Activated CD4-positive, alpha-beta T cell treated with anti-CD3 and anti-CD28 coated beads, Interleukin-2, amount 10 ng/mL, durations not matched to agents 7 days and 5 days (primary cell): ENCODE data around the gene RNASEH2B. TPM values are rescaled to one million over a fixed set of nuclear protein-coding genes. Genes with fewer than 3 reads are reported as not detected.

ENCODE experiments used
- CTCF ChIA-PET: fragments of 350-600 bp; sonication (Branson Sonifier 250); formaldehyde crosslinking; loops from one replicate; lab custom pipeline; 2021; ENCODE audit warnings: antibody characterized with exemption; lab: Charles Lee
- POLR2A ChIA-PET: fragments of 350-600 bp; sonication (Branson Sonifier 250); formaldehyde crosslinking; loops from one replicate; lab custom pipeline; 2021; ENCODE audit warnings: antibody characterized with exemption; lab: Charles Lee
- DNase-seq: peaks from one replicate; pipeline ENCODE4 v3.0.0-alpha.2; 2020
- H3K27ac Mint-ChIP-seq: one replicate; pipeline ENCODE4 v1.8.0; 2021; ENCODE audit warnings: mild to moderate bottlenecking, moderate library complexity, mixed read lengths
- H3K27me3 Mint-ChIP-seq: one replicate; pipeline ENCODE4 v1.8.0; 2021; ENCODE audit warnings: mixed read lengths
- H3K36me3 Mint-ChIP-seq: one replicate; pipeline ENCODE4 v1.8.0; 2021; ENCODE audit warnings: low read depth, mixed read lengths
- H3K4me1 Mint-ChIP-seq: one replicate; pipeline ENCODE4 v1.8.0; 2021; ENCODE audit warnings: mixed read lengths
- H3K4me3 Mint-ChIP-seq: one replicate; pipeline ENCODE4 v1.8.0; 2021; ENCODE audit warnings: mild to moderate bottlenecking, moderate library complexity, mixed read lengths
- H3K9me3 Mint-ChIP-seq: one replicate; pipeline ENCODE4 v1.8.0; 2021; ENCODE audit warnings: mixed read lengths
- total RNA-seq, 2 experiments: library from RNA; stranded (reverse); gene quantifications; one replicate each; pipeline ENCODE4 v1.2.3, GENCODE V29; 2021

Gene RNASEH2B
- total RNA-seq, 2 experiments from 2014 or later: 121 to 179 TPM

GRCh38 chr13:50991579-50992521 lies 82.3 kb downstream of the RNASEH2B start:
- peak; percentile 71 for DNase-seq
- Mint-ChIP-seq H3K4me1 (peaks cover 30% of the 10 kb centered on the region), H3K4me3 (peak overlapping the region; percentile 24), H3K36me3 (peaks cover 3% of the 10 kb centered on the region), H3K27ac (peak overlapping the region; percentile 84), H3K9me3 (peaks cover 2% of the 10 kb centered on the region), H3K27me3 (no peaks in the 10 kb centered on the region)
- CTCF ChIA-PET: interaction anchor here (1.0 kb wide), 1 partner anchor 251 kb away, joined by 3 read pairs; no protein-coding TSS in a partner anchor
- POLR2A ChIA-PET: no interaction called here

DNA sequence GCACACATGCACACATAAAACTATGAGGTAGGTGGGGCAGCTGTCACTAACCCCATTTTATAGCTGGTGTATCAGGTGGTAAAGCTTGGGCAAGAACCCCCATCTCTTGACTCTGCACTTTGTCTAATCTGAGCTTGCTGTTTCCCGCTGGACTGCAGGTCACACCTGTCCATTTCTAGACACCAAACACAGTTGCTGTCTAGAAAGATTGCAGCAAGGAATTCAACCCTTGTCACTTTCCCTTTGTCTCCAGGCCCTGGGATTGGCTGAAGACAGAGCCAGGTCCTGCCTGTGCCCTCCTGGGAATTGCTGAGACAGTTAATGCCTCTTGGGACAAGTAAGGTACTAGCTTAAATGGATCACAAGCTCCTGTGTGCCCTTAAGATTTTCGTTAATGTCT lies 83.8 kb downstream of the RNASEH2B start:
- CTCF ChIA-PET: interaction anchor here (1.5 kb wide), 1 partner anchor 11 kb away, joined by 3 read pairs; no protein-coding TSS in a partner anchor

GRCh38 chr13:50993934-50994333 lies 84.3 kb downstream of the RNASEH2B start:
- H3K4me3 Mint-ChIP-seq: no peak overlapping the region
- CTCF ChIA-PET: interaction anchor here (1.0 to 1.5 kb wide), 2 partner anchors 10 to 16 kb away, joined by 3 read pairs; no protein-coding TSS in a partner anchor
- no peak for DNase-seq
- H3K9me3 Mint-ChIP-seq: no peaks in the 10 kb centered on the region
- H3K36me3 Mint-ChIP-seq: peaks cover 3% of the 10 kb centered on the region
- POLR2A ChIA-PET: interaction anchor here (0.6 kb wide), 1 partner anchor 14 kb away, joined by 5 read pairs; no protein-coding TSS in a partner anchor
- H3K4me1 Mint-ChIP-seq: peaks cover 30% of the 10 kb centered on the region
- H3K27ac Mint-ChIP-seq: no peak overlapping the region
- H3K27me3 Mint-ChIP-seq: no peaks in the 10 kb centered on the region

More for the DNA sequence above, 83.8 kb downstream of the RNASEH2B start:
- DNase-seq: no peak
- POLR2A ChIA-PET: no interaction called here
- H3K27ac Mint-ChIP-seq: peak overlapping the region; percentile 3
- peaks cover 3% of the 10 kb centered on the region for H3K36me3 Mint-ChIP-seq
- H3K4me3 Mint-ChIP-seq: no peak overlapping the region
- peaks cover 30% of the 10 kb centered on the region for H3K4me1 Mint-ChIP-seq
- no peaks in the 10 kb centered on the region for H3K27me3 Mint-ChIP-seq
- peaks cover 2% of the 10 kb centered on the region for H3K9me3 Mint-ChIP-seq

DNA sequence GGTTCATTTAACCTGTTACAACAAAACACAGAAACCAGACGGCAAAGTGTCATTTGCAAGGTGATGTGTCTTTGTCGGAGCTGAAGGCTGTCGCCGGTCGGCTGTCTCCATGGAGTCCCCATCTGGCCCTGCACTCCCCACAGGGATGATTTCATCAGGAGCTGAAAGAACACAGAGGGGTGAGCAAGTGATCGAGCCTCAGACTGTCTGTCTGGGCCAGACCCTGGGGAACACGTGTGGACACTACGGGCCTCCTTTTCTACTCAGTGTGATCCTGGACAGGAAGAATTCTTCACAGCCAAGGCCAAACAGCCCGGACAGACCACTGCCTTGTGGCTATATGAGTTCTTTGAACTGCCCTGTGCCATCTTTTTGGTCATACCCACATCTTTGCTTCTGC lies 85.1 kb downstream of the RNASEH2B start:
- H3K4me3 Mint-ChIP-seq: no peak overlapping the region
- H3K27ac Mint-ChIP-seq: no peak overlapping the region
- peaks cover 3% of the 10 kb centered on the region for H3K36me3 Mint-ChIP-seq
- ChIA-PET POLR2A (no interaction called here), CTCF (interaction anchor here (1.0 kb wide), 1 partner anchor 16 kb away, joined by 3 read pairs; no protein-coding TSS in a partner anchor)
- H3K9me3 Mint-ChIP-seq: no peaks in the 10 kb centered on the region
- no peaks in the 10 kb centered on the region for H3K27me3 Mint-ChIP-seq
- H3K4me1 Mint-ChIP-seq: peaks cover 30% of the 10 kb centered on the region
- no peak for DNase-seq

DNA sequence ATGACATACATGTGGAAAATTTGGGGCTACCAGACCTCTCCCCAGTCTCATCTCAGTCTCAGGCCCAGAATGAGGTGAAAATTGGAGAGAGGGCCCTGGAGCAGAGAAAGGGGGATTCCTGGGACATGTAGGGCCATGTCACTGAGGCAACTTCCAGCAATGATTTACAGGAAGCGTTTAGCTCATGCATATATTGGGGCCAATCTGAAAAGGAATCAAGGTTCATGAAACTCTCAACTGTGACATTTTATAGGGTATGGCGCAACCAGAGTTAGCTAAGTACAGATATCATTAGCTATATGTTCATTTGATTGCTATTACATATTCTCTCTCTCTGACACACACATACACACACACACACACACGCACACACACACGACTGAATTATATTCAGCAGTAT lies 86.3 kb downstream of the RNASEH2B start:
- Mint-ChIP-seq H3K27ac (no peak overlapping the region), H3K4me3 (no peak overlapping the region), H3K27me3 (no peaks in the 10 kb centered on the region), H3K36me3 (peaks cover 3% of the 10 kb centered on the region), H3K9me3 (no peaks in the 10 kb centered on the region), H3K4me1 (peaks cover 26% of the 10 kb centered on the region)
- ChIA-PET CTCF (no interaction called here), POLR2A (no interaction called here)
- no peak for DNase-seq

DNA sequence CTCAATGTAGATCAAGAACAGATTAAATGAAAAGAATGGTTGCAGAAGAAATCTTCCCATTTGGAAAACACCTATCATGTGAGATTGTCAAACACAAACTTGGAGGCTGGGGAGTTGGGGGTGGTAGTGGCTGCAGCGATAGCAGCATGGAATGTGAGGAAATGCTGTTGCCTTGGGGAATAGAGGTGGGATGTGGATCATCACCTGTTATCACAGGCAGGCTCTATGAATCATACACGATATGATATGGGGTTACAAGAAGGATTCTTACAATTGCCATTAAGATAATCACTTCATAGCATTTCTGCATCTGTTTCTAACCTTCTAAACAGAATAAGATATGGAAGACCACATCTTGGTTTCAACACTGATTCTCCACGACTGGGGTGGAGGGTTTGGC lies 88.7 kb downstream of the RNASEH2B start:
- DNase-seq: no peak
- H3K4me1 Mint-ChIP-seq: peaks cover 2% of the 10 kb centered on the region
- H3K27ac Mint-ChIP-seq: no peak overlapping the region
- CTCF ChIA-PET: no interaction called here
- peaks cover 3% of the 10 kb centered on the region for H3K36me3 Mint-ChIP-seq
- H3K27me3 Mint-ChIP-seq: no peaks in the 10 kb centered on the region
- no peak overlapping the region for H3K4me3 Mint-ChIP-seq
- POLR2A ChIA-PET: no interaction called here
- no peaks in the 10 kb centered on the region for H3K9me3 Mint-ChIP-seq

DNA sequence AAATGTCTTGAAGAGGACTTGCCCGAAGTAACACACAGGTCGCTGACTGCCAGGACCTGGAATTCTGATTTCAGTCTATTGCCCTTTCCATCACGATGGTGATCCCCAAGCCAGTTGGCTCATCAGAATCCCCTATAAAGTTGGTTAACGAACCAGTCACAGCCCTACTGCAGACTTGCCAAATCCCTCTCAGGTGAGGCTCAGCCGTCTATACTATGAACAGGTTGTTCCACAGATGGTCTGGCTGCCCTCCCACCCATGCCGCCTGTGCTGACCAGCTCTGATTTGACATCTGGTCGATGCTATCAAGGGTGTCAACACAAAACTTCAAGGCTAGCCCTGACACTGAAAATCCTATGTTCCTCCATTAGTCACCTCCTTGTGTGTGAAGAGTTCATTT lies 90.0 kb downstream of the RNASEH2B start:
- ChIA-PET CTCF (interaction anchor here (1.0 to 1.2 kb wide), 2 partner anchors 25 to 70 kb away, joined by 3 read pairs; no protein-coding TSS in a partner anchor), POLR2A (no interaction called here)
- Mint-ChIP-seq H3K27ac (no peak overlapping the region), H3K4me1 (no peaks in the 10 kb centered on the region), H3K36me3 (no peaks in the 10 kb centered on the region), H3K27me3 (peaks cover 6% of the 10 kb centered on the region), H3K9me3 (no peaks in the 10 kb centered on the region), H3K4me3 (no peak overlapping the region)
- DNase-seq: no peak

DNA sequence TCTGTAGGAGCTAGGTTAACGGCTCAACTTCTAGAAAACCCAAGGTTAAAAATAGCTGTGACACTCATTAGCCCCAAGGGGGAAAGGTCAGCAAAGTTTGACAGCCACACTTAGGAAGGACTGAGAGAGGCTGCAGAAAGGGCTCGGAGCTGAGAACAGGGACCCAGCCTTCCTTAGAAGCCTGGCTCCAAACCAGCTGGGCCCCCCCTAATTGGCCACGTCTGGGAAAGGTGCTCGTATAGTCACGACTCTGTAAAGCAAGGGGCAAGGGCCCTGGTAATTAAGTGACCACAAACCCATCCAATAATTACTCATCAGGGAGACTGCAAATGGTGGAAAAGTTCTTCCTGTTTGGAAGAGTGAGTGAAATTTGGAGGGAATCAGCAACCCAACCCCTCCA lies 90.5 kb downstream of the RNASEH2B start:
- H3K27ac Mint-ChIP-seq: no peak overlapping the region
- POLR2A ChIA-PET: no interaction called here
- DNase-seq: no peak
- CTCF ChIA-PET: interaction anchor here (1.2 kb wide), 1 partner anchor 69 kb away, joined by 3 read pairs; no protein-coding TSS in a partner anchor
- H3K9me3 Mint-ChIP-seq: no peaks in the 10 kb centered on the region
- H3K4me1 Mint-ChIP-seq: no peaks in the 10 kb centered on the region
- no peak overlapping the region for H3K4me3 Mint-ChIP-seq
- H3K27me3 Mint-ChIP-seq: peaks cover 6% of the 10 kb centered on the region
- H3K36me3 Mint-ChIP-seq: no peaks in the 10 kb centered on the region

DNA sequence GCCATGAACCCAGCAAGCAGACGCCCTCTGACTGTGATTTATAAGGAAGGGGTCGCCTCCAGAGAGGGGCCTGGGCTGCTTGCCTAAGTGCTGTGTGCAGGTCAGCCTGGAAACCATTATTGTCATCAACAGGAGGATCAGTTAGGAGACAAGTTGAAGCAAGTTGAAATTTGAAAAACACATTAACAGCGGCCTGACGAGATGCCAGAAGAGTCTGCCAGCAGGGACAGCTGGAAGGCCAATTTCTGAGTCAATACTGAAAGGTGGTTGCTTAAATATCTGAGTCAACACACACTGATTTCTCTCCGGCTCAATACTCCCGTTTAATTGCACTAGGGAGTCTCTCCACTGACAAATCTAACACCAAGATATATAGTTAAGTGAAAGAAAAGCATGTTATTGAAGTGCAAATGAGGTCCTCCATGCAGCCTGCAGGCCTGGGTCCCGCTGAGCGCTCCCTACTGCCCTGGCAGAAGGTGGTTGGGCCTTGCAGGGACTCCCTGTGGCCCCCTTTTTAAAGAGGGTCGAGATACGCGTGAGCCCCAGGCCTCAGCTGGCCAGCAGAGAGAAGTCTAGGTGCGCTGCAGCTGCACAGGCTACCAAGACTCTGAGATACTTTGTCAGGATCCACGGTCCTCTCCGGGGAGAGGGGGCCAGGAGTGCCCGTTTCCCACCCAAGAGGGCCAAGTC lies 91.1 kb downstream of the RNASEH2B start:
- CTCF ChIA-PET: interaction anchor here (1.2 kb wide), 1 partner anchor 69 kb away, joined by 3 read pairs; no protein-coding TSS in a partner anchor
- Mint-ChIP-seq H3K27me3 (peaks cover 6% of the 10 kb centered on the region), H3K27ac (no peak overlapping the region)

DNA sequence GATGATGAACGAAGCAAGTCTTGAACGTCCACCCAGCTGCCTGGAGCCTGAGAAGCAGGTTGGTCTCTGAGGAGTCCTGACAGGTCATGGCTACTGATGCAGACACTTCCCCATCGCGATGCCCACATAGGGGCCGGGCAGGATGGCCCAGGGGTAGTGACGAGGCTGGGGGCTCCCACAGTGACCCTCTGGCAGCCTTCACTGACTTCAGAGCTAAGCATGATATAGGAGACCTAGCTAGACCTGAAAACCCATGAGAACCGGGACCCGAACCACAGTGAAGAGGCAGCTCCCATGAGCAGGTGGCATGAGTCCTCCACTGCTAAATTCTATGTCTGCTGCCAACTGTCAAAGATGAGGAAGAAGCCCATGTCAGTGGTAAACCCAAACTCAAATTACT lies 91.7 kb downstream of the RNASEH2B start:
- ChIA-PET CTCF (no interaction called here), POLR2A (no interaction called here)
- H3K9me3 Mint-ChIP-seq: no peaks in the 10 kb centered on the region
- DNase-seq: no peak
- peaks cover 6% of the 10 kb centered on the region for H3K27me3 Mint-ChIP-seq
- no peaks in the 10 kb centered on the region for H3K36me3 Mint-ChIP-seq
- H3K27ac Mint-ChIP-seq: no peak overlapping the region
- H3K4me3 Mint-ChIP-seq: no peak overlapping the region
- no peaks in the 10 kb centered on the region for H3K4me1 Mint-ChIP-seq

More for the DNA sequence above, 91.1 kb downstream of the RNASEH2B start:
- Mint-ChIP-seq H3K36me3 (no peaks in the 10 kb centered on the region), H3K4me3 (no peak overlapping the region), H3K9me3 (no peaks in the 10 kb centered on the region), H3K4me1 (no peaks in the 10 kb centered on the region)
- POLR2A ChIA-PET: no interaction called here
- no peak for DNase-seq

DNA sequence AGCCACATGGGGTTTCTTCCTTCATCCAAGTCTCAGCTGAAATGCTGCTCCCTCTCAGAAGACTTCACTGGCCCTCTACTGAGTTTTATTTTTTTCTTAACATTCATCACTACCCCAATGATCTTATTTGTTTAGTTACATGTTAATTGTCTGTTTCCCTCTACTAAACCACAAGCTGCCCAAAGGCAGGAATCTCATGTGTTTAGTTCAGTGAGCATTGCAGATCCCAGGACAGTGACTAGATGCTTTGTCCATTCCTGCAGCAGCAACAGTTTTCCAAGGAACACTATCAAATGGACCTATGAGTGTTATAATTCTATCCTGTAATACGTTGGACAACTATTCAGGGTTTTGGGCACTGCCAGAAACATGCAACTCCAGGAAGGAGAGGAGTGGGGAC lies 93.1 kb downstream of the RNASEH2B start:
- no peaks in the 10 kb centered on the region for H3K4me1 Mint-ChIP-seq
- POLR2A ChIA-PET: no interaction called here
- peaks cover 6% of the 10 kb centered on the region for H3K27me3 Mint-ChIP-seq
- H3K9me3 Mint-ChIP-seq: no peaks in the 10 kb centered on the region
- CTCF ChIA-PET: interaction anchor here (1.0 kb wide), 1 partner anchor 22 kb away, joined by 3 read pairs; no protein-coding TSS in a partner anchor
- H3K27ac Mint-ChIP-seq: no peak overlapping the region
- no peak for DNase-seq
- H3K36me3 Mint-ChIP-seq: no peaks in the 10 kb centered on the region
- no peak overlapping the region for H3K4me3 Mint-ChIP-seq

GRCh38 chr13:51003642-51004041 lies 94.1 kb downstream of the RNASEH2B start:
- no peaks in the 10 kb centered on the region for H3K36me3 Mint-ChIP-seq
- no peak overlapping the region for H3K4me3 Mint-ChIP-seq
- ChIA-PET POLR2A (no interaction called here), CTCF (interaction anchor here (1.0 to 1.1 kb wide), 2 partner anchors 10 to 21 kb away, joined by 3 read pairs; no protein-coding TSS in a partner anchor)
- H3K9me3 Mint-ChIP-seq: no peaks in the 10 kb centered on the region
- H3K4me1 Mint-ChIP-seq: no peaks in the 10 kb centered on the region
- H3K27ac Mint-ChIP-seq: no peak overlapping the region
- DNase-seq: no peak
- H3K27me3 Mint-ChIP-seq: peaks cover 6% of the 10 kb centered on the region
